Germinal center (tissue), 1 donor: ENCODE data around the gene ANO4.
"Not testable (repeated sequence)": the region's sequence is repeated elsewhere in the genome, so short reads cannot be mapped to it uniquely, and the experiment has no call there.

Experiments used
- DNase-seq: peaks from one replicate; pipeline ENCODE4 v3.0.0; 2012; ENCODE audit warnings: mixed read lengths, low spot score

Gene ANO4

GRCh38 chr12:101097829-101098580, 303.4 kb downstream of the ANO4 start:
- no peak for DNase-seq

GRCh38 chr12:101107032-101107763, 312.6 kb downstream of the ANO4 start:
- DNase-seq: no peak

GRCh38 chr12:101108130-101108529, 313.6 kb downstream of the ANO4 start:
- no peak for DNase-seq

GRCh38 chr12:101110866-101111265, 316.3 kb downstream of the ANO4 start:
- DNase-seq: no peak

GRCh38 chr12:101111441-101111840, 316.9 kb downstream of the ANO4 start:
- no peak for DNase-seq

GRCh38 chr12:101115326-101115725, 320.8 kb downstream of the ANO4 start:
- no peak for DNase-seq

- DNase-seq: no peak
These were observed 322.3 kb downstream of the ANO4 start for GRCh38 chr12:101116911-101117310.

- DNase-seq: no peak
These were observed 323.3 kb downstream of the ANO4 start for GRCh38 chr12:101117842-101118241.

- DNase-seq: no peak
These were observed 333.1 kb downstream of the ANO4 start for GRCh38 chr12:101127521-101128219.

GRCh38 chr12:101145777-101146431, 351.3 kb downstream of the ANO4 start:
- DNase-seq: not testable (repeated sequence)

- DNase-seq: no peak
These were observed 370.7 kb downstream of the ANO4 start for GRCh38 chr12:101165319-101165718.

- no peak for DNase-seq
These were observed 372.3 kb downstream of the ANO4 start for GRCh38 chr12:101166866-101167265.

- no peak for DNase-seq
These were observed 373.4 kb downstream of the ANO4 start for GRCh38 chr12:101168001-101168400.

- no peak for DNase-seq
These were observed 377.7 kb downstream of the ANO4 start for GRCh38 chr12:101172316-101172715.

- no peak for DNase-seq
These were observed 378.7 kb downstream of the ANO4 start for GRCh38 chr12:101173197-101173749.

GRCh38 chr12:101174541-101174940, 380.0 kb downstream of the ANO4 start:
- DNase-seq: no peak
